ENCODE measurements around the gene ITGA11.

Gene ITGA11

DNA sequence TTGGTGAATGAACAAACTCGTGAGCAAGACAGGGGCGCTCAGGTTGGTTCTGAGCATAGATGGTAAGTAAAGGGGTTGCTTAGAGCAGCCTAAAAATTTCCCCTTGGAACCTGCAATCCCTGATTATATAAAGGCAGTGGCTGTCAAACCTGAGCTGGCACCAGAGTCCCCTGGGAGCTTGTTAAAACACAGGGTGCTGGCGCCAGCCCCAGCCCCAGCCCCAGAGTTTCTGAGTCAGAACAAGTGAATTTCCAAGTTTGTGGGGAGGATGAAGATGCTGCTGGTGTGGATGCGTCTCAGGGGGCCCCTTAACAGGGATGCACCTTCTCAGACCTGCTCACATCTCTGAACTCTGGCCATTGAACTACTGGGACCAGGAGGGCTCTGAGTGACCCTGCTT, 106.2 kb downstream of the ITGA11 start:
- Histone ChIP-seq H3K4me3 (no peak overlapping the region), H3K27ac (peak overlapping the region; percentile 19 to 53)
- no peak for DNase-seq (ENCODE audit: low spot score)
- TF ChIP-seq, protein P1, sequence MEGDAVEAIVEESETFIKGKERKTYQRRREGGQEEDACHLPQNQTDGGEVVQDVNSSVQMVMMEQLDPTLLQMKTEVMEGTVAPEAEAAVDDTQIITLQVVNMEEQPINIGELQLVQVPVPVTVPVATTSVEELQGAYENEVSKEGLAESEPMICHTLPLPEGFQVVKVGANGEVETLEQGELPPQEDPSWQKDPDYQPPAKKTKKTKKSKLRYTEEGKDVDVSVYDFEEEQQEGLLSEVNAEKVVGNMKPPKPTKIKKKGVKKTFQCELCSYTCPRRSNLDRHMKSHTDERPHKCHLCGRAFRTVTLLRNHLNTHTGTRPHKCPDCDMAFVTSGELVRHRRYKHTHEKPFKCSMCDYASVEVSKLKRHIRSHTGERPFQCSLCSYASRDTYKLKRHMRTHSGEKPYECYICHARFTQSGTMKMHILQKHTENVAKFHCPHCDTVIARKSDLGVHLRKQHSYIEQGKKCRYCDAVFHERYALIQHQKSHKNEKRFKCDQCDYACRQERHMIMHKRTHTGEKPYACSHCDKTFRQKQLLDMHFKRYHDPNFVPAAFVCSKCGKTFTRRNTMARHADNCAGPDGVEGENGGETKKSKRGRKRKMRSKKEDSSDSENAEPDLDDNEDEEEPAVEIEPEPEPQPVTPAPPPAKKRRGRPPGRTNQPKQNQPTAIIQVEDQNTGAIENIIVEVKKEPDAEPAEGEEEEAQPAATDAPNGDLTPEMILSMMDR (IDR thresholded peaks at IDR 0.05): no peak

DNA sequence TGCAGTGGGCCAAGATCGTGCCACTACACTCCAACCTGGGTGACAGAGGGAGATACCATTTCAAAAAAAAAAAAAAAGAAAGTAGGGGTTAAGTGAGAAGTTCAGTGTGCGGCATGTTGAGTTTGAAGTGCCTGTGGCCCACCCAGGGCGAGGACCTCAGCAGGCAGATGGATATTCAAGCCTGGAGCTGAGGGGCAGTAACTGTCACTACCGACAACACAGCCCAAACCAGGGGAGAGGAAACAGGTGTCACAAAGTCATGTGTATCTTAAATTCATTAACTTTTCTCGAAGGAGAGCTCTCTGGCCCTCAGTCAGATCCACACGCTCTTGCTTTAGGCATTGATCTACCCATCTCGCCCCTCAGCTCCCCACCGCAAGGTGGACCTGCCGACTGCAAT, 109.2 kb downstream of the ITGA11 start:
- H3K4me3 ChIP-seq: no peak overlapping the region
- DNase-seq (ENCODE audit: low spot score): no peak
- TF ChIP-seq, protein P1 (IDR thresholded peaks at IDR 0.05): no peak
- no peak overlapping the region for H3K27ac ChIP-seq

DNA sequence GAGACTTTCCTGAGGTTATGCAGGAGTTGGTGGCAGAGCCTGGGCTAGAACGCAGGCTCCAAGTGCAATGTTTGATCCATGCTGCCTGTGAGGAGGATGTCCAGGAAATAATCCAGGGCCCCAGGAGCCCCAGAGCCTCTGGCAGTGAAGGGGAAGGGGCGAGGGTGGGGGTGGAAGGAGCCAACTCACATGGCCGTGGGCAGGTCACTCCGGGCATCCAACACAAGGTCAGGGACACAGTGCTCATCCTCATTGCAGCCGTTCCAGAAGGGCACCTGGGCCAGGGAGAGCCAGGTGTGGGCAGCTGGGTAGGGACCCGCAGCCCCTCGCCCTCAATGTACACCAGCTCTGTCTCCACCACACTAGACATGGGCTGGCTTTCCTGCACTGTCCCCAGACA, 110.7 kb downstream of the ITGA11 start:
- H3K27ac ChIP-seq: no peak overlapping the region
- DNase-seq (ENCODE audit: low spot score): no peak
- no peak overlapping the region for H3K4me3 ChIP-seq
- TF ChIP-seq, protein P1 (IDR thresholded peaks at IDR 0.05): no peak

DNA sequence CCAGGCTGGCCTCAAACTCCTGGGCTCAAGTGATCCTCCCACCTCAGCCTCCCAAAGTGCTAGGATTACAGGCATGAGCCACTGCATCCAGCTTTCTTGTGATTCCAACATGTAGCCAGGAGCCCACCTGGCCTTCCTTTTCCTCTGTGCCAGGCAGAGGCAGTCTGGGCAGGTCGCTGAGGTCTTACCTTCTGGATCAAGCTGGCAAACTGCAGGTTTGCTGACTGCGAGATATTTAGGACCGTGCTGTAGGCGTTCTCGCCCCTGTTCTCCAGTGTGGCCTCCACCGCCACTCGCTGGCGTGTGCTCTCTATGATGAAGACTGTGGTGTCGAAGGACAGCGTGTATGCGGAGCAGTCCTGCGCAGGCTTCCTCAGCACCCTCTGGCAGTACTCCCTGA, 112.0 kb downstream of the ITGA11 start:
- Histone ChIP-seq H3K27ac (no peak overlapping the region), H3K4me3 (no peak overlapping the region)
- DNase-seq (ENCODE audit: low spot score): no peak
- TF ChIP-seq, protein P1 (IDR thresholded peaks at IDR 0.05): no peak

DNA sequence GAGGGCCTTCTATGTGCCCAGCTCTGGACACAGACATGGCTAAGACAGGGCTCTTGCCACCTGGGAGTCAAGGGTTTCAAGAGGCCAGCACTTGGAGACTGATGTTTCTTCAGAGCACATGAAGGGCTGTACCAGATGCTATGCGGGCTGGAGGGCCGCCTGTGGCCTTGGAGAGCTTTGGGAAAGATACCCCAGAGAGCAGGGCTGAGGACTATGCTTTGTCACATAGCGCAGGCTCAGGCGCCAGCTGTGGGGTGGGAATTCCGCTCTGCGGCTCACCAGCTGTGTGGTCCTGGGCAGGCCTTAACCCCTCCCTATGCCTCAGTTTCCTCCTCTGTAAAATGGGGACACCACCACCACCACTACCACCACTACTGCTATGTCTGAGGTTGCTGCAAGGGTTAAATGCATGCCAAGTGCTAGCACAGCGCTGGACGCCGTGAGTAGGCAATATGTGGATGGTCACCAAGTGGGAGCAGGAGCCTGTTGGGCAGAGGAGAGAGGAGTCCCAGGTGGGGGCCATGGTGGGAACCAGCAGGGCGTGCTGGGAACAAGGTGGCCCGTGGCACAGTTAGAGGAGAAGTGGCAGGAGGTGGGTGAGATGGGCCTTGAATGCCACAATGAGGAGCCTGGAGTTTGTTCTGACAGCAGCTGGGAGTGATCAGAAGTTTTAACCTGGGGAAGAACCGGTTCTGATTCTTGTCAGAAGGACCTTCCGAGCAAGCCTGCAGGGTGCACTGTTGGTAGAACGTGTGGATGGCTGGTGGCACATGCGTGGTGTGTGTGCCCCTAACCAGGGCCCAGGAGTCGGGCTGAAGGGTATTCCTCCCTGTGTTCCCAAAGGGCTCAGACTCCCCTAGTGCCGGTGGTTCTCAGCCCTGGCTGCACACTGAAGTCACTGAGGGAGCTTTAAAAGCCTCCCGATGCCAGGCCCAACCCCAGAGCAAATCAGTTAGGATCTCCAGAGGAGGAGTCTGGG, 112.7 kb downstream of the ITGA11 start:
- no peak for DNase-seq (ENCODE audit: low spot score)
- no peak overlapping the region for H3K27ac ChIP-seq
- TF ChIP-seq, protein P1 (IDR thresholded peaks at IDR 0.05): no peak
- H3K4me3 ChIP-seq: no peak overlapping the region

DNA sequence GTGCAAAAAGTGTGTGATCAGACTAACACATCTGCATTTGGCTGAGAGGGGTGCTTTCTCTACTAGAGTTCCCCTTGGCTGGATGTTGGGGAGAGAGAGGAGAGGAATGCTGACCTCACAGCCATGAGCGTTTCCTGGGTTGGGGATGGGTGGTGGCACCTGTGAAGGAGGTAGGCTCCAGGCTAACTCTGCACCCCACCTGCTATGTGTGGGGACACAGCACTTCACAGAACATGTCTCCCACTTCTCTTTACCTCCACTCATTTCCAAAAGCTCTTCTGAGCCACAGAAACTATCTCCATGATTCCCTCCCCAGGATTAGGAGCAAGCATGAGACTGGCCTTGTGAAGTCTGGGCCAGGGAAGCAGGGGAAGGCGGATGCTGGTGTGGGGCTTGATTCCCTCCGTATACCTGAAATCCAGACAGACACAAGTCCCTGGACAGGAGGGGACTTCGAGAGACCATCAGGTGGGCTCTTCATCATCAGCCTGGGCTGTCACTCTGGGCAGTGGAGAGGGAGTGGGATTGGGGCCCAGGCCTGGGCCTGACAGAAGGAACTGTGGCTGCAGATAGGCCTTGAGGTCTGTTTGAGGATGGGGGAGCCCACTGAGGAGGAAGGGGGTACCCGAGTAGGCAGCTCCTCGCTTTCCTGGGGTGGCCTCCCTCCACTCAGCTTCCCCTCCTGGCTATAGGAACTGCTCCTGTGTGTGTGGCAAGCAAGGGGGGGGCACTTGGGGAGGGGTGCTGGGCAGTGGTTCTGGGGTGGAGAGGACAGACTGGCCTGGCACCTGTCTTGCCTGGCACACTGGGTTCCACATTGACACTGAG, 113.7 kb downstream of the ITGA11 start:
- TF ChIP-seq, protein P1 (IDR thresholded peaks at IDR 0.05): no peak
- DNase-seq (ENCODE audit: low spot score): peak; percentile 24
- no peak overlapping the region for H3K4me3 ChIP-seq
- no peak overlapping the region for H3K27ac ChIP-seq
